Activated T-cell treated with anti-CD3 and anti-CD28 coated beads, Interleukin-2, amount 50 U/mL, for 48 hours (primary cell): Measurements from ENCODE around the gene MGAT4B.
A peak's percentile ranks its signal among the peaks of the same experiment; 100 is the strongest.

Experiments
- DNase-seq, 2 experiments: peaks; one replicate each; pipeline ENCODE4 v3.0.0-alpha.2; 2020

MGAT4B gene

GRCh38 chr5:179805529-179806249, 977 bp downstream of the MGAT4B start:
- peak; percentile 60 to 66 for DNase-seq

- DNase-seq: no peak
Observed at GRCh38 chr5:179805070-179805528, 1.6 kb downstream of the MGAT4B start.

GRCh38 chr5:179804555-179804947, 2.1 kb downstream of the MGAT4B start:
- DNase-seq: no peak

GRCh38 chr5:179803651-179804554, 2.8 kb downstream of the MGAT4B start:
- peak; percentile 74 to 82 for DNase-seq

GRCh38 chr5:179802950-179803562, 3.6 kb downstream of the MGAT4B start:
- DNase-seq: peak in 1 of 2 experiments; percentile 52

- no peak for DNase-seq
Observed at GRCh38 chr5:179802207-179802883, 4.3 kb downstream of the MGAT4B start.

- DNase-seq: peak; percentile 92 to 93
Observed at GRCh38 chr5:179801304-179802206, 5.1 kb downstream of the MGAT4B start.

GRCh38 chr5:179800696-179801201, 5.9 kb downstream of the MGAT4B start:
- DNase-seq: no peak

- DNase-seq: no peak
Observed at GRCh38 chr5:179800071-179800695, 6.5 kb downstream of the MGAT4B start.

- no peak for DNase-seq
Observed at GRCh38 chr5:179799644-179799973, 7.1 kb downstream of the MGAT4B start.

- no peak for DNase-seq
Observed at GRCh38 chr5:179798771-179799643, 7.7 kb downstream of the MGAT4B start.

- DNase-seq: no peak
Observed at GRCh38 chr5:179798144-179798770, 8.4 kb downstream of the MGAT4B start.

GRCh38 chr5:179797741-179798140, 8.9 kb downstream of the MGAT4B start:
- no peak for DNase-seq

- DNase-seq: no peak
Observed at GRCh38 chr5:179796877-179797608, 9.6 kb downstream of the MGAT4B start.

- DNase-seq: peak; percentile 77 to 83
Observed at GRCh38 chr5:179795863-179796833, 10.5 kb downstream of the MGAT4B start.

GRCh38 chr5:179795049-179795862, 11.4 kb downstream of the MGAT4B start:
- DNase-seq: peak in 1 of 2 experiments; percentile 46

GRCh38 chr5:179794575-179794974, 12.1 kb downstream of the MGAT4B start:
- DNase-seq: peak in 1 of 2 experiments; percentile 32
